CD4-positive, alpha-beta T cell treated with Interleukin-10 for 1 hour (primary cell): ENCODE measurements around the gene UTP11.
"Not testable (repeated sequence)": the region's sequence is repeated elsewhere in the genome, so short reads cannot be mapped to it uniquely, and the experiment has no call there.

ENCODE experiments used
- DNase-seq: peaks from one replicate; pipeline ENCODE4 v3.0.0-alpha.2; 2020

UTP11 gene

DNA sequence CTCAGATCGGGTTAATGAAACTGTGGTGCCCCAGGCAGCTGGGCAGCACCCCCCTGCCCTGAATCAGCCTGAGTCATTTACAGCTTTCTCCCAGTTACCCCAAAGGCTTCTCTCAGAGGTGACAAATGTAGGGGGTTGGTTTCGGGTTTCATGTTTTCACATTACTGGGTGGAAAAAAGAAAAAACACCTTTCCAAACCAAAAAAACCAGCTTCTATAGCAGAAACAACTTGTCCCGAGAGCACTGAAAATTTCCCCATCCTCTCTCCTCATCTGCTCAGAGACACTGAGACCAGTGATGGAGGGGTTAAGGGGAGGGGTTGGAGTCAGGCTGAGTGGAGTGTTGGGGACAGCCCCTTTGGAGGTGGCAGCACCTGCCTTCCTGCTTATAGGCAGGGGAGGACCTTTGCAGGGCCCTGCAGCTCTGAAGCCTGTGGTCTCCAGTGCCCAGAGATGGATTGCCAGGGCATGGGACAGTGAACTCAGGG, 15.6 kb downstream of the UTP11 start:
- no peak for DNase-seq

DNA sequence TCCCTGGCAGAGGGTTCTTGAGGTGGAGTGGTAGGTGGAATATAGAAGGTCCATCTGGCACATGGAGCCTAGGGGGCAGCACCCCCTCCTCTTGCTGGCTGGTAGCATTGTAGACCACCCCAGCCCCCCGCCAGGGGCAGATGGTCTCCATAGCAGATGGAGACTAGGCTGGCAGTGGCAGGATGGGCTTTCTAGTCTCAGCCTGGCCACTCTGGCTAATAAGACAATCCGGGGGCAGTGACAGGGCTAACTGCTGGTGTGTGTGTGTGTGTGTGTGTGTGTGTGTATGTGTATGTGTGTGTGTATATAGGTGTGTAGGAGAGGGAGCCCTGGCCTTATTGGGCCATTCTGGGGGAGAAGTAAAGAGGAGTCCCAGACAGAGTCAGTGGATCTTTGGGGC, 16.1 kb downstream of the UTP11 start:
- DNase-seq: no peak

- no peak for DNase-seq
Observed at GRCh38 chr1:38029081-38029681, 16.6 kb downstream of the UTP11 start.

DNA sequence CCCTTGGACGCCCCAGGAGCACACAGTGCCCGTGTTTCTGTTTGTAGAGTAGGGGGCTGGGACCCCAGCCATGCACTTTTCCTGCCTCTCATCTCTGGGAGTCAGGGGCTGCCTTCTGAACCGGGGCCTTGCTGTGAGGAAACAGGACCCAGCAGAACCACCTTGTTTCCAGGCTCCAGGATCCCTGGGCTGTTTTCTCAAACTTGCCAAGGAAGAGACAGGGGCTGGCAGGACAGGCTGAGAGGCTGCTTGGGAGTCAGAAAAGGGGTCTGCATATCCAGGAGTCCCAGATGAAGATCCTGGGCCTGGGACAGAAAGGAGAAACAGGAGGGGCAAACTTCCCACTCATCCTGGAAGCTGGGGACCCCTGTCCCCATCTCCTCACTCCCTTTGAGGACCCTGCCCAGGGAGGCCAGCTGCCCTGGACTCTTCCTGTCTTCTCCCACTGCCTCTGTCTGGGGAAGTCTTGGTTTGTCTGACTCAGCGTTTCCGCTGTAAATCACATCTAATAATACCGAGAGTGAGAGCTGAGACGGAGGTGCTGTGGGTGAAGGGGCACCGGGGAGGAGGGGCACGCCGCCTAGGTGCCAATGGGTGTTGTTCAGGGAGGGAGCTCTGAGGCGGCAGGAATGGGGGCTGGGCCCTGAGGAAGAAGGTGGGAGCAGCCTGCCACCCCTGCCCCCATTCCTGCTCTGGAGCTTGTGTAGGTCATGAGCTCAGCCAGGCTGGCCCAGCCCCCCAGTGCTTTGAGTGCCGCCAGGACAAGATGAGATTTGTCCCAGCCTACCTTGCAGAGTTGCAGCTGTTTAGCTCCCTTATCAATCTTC, 17.4 kb downstream of the UTP11 start:
- peak; percentile 56 for DNase-seq

- DNase-seq: no peak
Observed at GRCh38 chr1:38030596-38031512, 18.3 kb downstream of the UTP11 start.

- no peak for DNase-seq
Observed at GRCh38 chr1:38031513-38031866, 19.0 kb downstream of the UTP11 start.

- not testable (repeated sequence) for DNase-seq
Observed at GRCh38 chr1:38032992-38033391, 20.5 kb downstream of the UTP11 start.

- no peak for DNase-seq
Observed at GRCh38 chr1:38034871-38035270, 22.3 kb downstream of the UTP11 start.

DNA sequence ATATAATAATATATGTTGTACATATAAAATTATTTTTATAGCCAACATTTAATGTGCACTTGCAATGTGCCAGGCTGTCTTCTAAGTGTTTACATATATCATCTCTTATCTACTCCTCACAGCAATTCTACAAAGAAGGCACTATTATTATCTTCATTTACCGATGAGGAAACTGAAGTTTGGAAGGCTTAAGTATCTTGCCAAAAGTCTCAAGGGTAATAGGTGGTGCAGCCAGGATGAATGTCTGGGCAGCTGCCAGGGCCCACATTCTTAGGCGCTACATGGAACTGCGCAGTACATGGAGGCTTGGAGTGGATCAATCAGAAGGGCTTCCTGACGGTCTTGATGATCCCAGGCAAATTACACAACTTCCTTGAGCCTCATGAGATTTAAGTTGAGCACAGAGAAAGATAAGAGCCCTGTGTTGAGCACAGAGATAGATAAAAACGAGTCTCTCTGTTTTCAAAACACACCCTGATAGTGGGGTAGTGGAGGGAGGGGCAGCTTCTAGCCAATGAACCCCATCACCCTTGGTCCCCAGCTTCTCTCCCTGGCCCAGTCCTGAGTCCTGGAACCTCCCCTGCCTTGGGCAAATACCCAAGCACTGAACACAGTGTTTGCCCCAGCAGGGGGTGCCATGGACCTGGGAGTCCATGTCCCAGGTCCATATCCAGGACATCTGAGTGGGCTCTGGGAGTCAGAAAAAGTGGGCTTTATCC, 24.8 kb downstream of the UTP11 start:
- no peak for DNase-seq

DNA sequence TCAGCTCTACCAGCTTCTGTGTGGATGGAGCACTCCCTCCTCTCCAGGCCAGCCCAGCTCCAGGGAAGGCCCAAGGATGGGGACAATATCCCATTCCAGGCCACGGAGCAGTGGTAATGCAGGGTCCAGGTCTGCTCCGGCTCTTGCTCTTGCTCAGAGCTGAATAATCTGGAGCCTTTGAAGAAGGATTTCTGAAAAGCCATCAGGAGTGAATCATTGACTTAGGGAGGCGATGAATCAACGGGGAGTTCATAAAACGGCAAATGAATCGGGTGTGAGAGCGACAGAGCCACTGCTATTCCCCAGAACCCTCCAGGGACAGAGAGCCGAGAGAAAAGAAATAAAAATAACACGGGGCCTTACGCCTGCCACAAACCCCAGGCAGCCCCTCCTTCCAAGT, 26.3 kb downstream of the UTP11 start:
- DNase-seq: no peak

DNA sequence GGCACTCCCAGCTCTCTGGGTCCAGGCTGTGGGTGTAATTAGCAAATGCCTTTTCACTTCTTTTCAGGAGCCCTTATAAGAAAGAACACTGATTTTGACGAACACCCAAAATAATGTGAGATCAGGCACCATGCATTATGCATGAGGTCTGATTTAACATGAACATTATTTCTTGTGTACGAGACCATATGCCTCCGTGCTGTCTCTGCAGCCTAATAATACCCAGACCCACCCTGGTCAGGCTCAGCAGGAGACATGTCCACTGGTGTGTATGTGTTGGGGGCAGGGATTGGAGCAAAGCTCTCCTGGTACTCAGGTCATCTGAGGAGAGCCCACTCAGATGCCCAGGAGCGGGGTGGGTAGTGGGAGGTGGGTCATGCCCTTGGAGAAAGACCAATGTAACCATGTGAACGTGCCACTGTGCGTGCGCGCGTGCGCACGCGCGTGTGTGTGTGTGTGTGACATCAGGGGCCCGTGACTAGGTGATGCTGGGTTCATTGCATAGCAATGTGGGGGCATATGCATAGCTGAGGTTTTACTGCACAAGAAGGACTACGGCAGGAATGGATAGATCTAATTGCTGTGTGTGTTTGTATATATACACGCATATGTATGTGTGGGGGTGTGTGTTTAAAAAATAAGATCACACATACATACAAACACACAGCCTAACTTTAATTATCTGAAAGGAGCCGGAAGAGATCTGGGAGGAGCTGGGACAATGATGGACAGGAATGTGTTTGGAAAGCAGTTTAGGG, 27.0 kb downstream of the UTP11 start:
- DNase-seq: no peak

- DNase-seq: no peak
Observed at GRCh38 chr1:38041936-38042834, 29.7 kb downstream of the UTP11 start.

DNA sequence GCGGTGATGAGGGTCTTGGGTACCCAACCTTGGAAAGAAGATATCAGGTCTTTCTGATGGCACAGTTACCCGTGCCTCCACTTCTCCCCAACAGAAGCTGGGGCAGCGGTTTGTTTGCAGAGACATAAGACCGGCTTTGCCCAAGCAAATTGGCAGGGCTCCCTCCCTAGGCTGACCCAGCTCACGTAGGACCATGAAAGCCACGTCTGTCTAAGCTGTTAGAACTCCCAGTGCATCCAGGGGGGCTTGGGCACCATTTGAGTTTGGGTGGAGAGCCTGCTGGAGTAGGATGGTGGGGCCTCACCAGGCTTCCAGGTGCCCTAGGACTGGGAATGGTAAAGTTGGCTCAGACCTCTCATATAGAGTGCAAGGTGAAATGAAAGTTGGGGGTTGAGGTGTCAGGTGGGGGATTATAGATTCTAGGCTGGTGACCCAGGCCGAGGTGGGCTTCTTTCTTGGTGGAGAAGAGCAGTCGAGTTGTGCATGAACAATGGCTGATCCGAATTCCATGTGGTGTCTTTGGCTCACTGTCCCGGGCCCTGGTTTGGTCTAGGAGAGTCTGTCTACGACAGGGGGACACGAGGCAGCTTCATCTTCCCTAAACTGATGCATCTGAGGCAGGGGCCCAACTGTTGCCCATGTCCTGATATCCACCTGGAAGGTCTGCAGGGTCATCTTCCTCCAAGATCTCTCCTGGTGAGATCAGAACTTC, 30.7 kb downstream of the UTP11 start:
- DNase-seq: no peak

DNA sequence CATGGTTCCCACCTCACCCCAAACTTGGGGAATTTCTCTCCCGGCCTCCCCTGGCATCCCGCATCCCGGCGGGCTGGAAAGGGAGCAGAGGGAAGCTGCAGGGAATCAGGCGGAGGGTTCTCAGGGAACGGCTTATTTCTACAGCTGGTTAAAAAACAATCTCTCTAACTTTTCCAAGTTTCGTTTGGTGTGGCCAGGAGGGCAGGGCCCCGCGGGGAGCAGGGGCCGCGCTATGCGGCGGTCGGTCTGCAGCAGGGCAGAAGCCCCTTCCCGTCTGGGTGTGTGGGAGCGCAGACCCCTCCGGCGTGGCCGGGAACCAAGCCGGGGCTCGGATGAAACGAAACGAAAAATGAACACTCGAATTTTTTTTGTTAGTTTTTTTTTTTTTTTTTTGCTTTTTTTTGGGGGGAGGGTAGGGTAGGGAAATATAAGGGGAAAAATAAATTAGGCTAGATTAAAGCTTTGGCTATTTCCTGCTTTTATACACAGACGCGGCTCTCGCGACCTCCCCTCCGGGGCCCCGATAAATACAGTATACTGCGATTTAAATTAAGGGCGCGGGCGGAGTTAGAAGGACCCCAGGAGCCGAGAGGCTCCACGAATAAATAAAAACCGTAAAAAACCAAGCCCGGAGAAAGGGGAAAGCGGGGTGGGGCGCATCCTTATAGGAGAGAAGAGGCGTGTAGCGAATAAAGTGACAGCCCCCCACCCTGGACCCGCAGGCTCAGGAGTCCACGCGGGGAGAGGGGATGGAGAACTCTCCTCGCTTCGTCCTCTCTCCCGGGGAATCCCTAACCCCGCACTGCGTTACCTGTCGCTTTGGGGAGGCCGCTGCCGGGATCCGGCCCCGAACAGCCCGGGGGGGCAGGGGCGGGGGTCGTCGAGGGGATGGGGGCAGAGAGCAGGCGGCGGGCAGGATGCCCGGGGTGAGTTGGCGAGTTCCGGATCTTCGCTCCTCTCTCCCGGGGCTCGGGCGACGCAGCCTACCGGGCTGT, 32.0 kb downstream of the UTP11 start:
- DNase-seq: no peak

- no peak for DNase-seq
Observed at GRCh38 chr1:38045401-38046332, 33.1 kb downstream of the UTP11 start.

DNA sequence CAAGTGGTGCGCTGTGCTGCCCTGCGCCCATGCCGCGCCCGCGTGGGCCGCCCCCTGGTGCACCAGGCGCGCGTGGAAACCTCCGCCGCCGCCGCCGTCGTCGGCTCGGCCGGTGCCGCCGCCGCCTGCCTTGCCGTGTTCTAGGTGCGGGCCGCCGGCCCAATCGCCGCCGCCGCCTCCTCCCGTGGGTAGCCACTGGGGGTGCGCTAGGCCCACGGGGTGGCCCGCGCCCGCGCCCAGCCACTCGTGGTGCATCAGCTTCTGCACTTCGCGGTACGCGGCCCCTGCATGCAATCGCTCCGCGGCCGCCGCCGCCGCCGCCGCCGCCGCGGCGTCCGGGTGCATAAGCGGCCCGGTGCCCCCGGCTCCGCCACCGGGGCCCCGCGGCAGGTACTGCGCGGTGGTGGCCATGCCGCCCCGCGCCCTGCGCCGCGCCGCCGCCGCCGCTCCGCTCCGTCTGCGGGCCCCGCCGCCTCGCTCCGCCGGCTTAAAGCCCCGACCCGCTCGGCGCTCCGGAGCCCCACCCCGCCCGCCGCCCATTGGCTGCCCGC, 33.9 kb downstream of the UTP11 start, which contains the start of gene POU3F1:
Gene POU3F1 (minus strand): TSS at position 461 of the 551 bp plus-strand sequence. CDS start 50 bp downstream, at position 411.
- no peak for DNase-seq
